ENCODE results near the gene C1orf87. TPM values are rescaled to one million over a fixed set of nuclear protein-coding genes. Genes with fewer than 3 reads are reported as not detected.

Gene C1orf87
- not detected for total RNA-seq

- intact Hi-C loops (cut with micrococcal nuclease): no loop called here
- no peaks in the 10 kb centered on the region for H3K4me1 Mint-ChIP-seq (ENCODE audit: low read depth)
- no peaks in the 10 kb centered on the region for H3K9me3 Mint-ChIP-seq
- H3K27ac Mint-ChIP-seq: no peak within 1 kb of the TSS
- no peaks in the 10 kb centered on the region for H3K36me3 Mint-ChIP-seq (ENCODE audit: low read depth)
- DNase-seq (no peak), ATAC-seq (no peak)
- ChIA-PET POLR2A (no interaction called here), CTCF (no interaction called here)
- no peak for TF ChIP-seq CTCF (IDR thresholded peaks at IDR 0.05)
- no peak within 1 kb of the TSS for H3K4me3 Mint-ChIP-seq
- peaks cover 34% of the 10 kb centered on the region for H3K27me3 Mint-ChIP-seq
Measured at GRCh38 chr1:60073605-60074278, at the start of gene C1orf87. TSS of gene C1orf87 (minus strand) at chr1:60073770. CDS start at chr1:60072643, 1,127 bp downstream.

- Mint-ChIP-seq H3K4me3 (no peak overlapping the region), H3K36me3 (ENCODE audit: low read depth) (no peaks in the 10 kb centered on the region), H3K9me3 (no peaks in the 10 kb centered on the region), H3K4me1 (ENCODE audit: low read depth) (no peaks in the 10 kb centered on the region), H3K27me3 (peaks cover 2% of the 10 kb centered on the region), H3K27ac (no peak overlapping the region)
- intact Hi-C loops (cut with micrococcal nuclease): no loop called here
- POLR2A ChIA-PET: no interaction called here
- CTCF ChIA-PET: no interaction called here
- ATAC-seq (no peak), DNase-seq (no peak)
- no peak for TF ChIP-seq CTCF (IDR thresholded peaks at IDR 0.05)
Measured at GRCh38 chr1:60118085-60118484, 44.5 kb upstream of the C1orf87 start.

- Mint-ChIP-seq H3K9me3 (no peaks in the 10 kb centered on the region), H3K4me1 (ENCODE audit: low read depth) (no peaks in the 10 kb centered on the region), H3K27ac (no peak overlapping the region), H3K4me3 (no peak overlapping the region), H3K36me3 (ENCODE audit: low read depth) (no peaks in the 10 kb centered on the region), H3K27me3 (peaks cover 8% of the 10 kb centered on the region)
- no peak for DNase-seq
- ATAC-seq: no peak
- POLR2A ChIA-PET: no interaction called here
- CTCF ChIA-PET: no interaction called here
- intact Hi-C loops (cut with micrococcal nuclease): no loop called here
- TF ChIP-seq CTCF (IDR thresholded peaks at IDR 0.05): no peak
Measured at GRCh38 chr1:60114745-60115318, 41.3 kb upstream of the C1orf87 start.

- Mint-ChIP-seq H3K27me3 (peaks cover 8% of the 10 kb centered on the region), H3K4me1 (ENCODE audit: low read depth) (no peaks in the 10 kb centered on the region), H3K9me3 (no peaks in the 10 kb centered on the region), H3K4me3 (no peak overlapping the region), H3K27ac (no peak overlapping the region), H3K36me3 (ENCODE audit: low read depth) (no peaks in the 10 kb centered on the region)
- POLR2A ChIA-PET: no interaction called here
- ATAC-seq (no peak), DNase-seq (no peak)
- intact Hi-C loops (cut with micrococcal nuclease): no loop called here
- CTCF ChIA-PET: no interaction called here
- no peak for TF ChIP-seq CTCF (IDR thresholded peaks at IDR 0.05)
Measured at GRCh38 chr1:60113596-60113995, 40.0 kb upstream of the C1orf87 start.

- Mint-ChIP-seq H3K27me3 (peaks cover 8% of the 10 kb centered on the region), H3K4me3 (no peak overlapping the region), H3K36me3 (ENCODE audit: low read depth) (no peaks in the 10 kb centered on the region), H3K4me1 (ENCODE audit: low read depth) (no peaks in the 10 kb centered on the region), H3K9me3 (no peaks in the 10 kb centered on the region), H3K27ac (no peak overlapping the region)
- ChIA-PET POLR2A (no interaction called here), CTCF (no interaction called here)
- ATAC-seq (no peak), DNase-seq (no peak)
- no peak for TF ChIP-seq CTCF (IDR thresholded peaks at IDR 0.05)
- intact Hi-C loops (cut with micrococcal nuclease): no loop called here
Measured at GRCh38 chr1:60113028-60113427, 39.5 kb upstream of the C1orf87 start.

All from activated CD8-positive, alpha-beta T cell treated with anti-CD3 and anti-CD28 coated beads for 36 hours (primary cell).